ENCODE measurements around the gene C14orf119.

The C14orf119 gene

DNA sequence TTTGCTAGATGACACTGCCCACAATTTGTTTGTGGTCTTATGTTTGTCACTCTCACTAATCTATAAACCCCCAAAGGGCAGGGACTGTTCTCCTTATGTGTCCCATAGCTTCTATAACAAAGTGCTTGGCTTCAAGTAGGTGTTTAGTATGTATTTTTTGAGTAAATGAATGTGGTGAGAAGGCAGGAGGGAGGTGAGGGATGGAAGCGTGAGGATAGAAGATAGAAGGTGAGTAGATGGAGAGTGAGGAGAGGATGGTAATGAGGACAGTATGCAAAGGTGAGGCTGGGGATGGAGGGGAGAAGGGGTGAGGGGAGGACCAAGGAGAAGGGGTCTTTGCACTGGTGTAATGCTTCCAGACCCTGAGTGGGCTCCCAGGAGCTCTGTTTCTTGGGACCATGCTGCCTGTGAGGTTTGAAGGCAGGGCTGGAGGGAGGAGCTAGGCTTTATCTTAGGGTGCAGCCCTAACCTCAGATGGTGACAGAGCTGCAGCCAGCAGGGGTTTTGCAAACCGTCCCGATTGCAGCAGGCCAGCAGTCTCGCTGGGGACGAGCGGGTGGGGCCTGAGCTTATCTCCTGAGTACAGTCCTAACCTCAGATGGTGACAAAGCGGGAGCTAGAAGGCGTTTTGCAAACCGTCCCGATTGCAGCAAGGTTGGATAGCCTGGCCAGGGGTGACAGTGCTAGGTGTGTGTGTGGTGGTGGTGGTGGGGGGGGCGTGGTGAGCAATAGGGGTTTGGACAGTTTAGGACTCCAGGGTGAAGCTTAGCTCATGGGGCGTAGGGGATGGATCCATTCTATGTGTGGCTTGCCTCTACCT lies 17.3 kb downstream of the C14orf119 start:
- DNase-seq, result no peak

GRCh38 chr14:23113431-23114119 lies 18.3 kb downstream of the C14orf119 start:
- no peak for DNase-seq

- DNase-seq, result no peak
These were observed 18.8 kb downstream of the C14orf119 start for GRCh38 chr14:23114120-23114458.

GRCh38 chr14:23114669-23115038 lies 19.3 kb downstream of the C14orf119 start:
- no peak for DNase-seq

GRCh38 chr14:23115039-23115731 lies 19.9 kb downstream of the C14orf119 start:
- DNase-seq, result no peak

DNA sequence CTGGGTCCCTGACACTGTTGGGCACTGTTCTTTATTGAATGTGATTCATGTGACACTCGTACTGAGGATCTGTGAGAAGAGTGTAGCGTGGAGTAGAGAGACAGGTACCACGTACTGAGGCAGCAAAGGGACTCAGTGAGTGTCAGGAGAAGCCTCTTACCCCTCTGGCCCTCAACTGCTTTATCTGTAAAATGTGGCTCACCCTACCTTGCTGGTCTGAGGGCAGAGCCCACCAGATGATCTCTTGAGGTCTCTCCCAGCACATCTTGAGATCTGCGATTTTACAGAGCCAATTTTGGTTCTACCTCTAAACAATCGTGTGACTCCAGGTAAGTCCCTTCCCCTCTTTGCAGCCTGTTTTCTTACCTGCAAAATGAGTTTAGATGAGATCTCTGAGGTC lies 20.6 kb downstream of the C14orf119 start:
- DNase-seq, result no peak

GRCh38 chr14:23117371-23118020 lies 22.2 kb downstream of the C14orf119 start:
- DNase-seq, result no peak

- DNase-seq, result no peak
These were observed 23.4 kb downstream of the C14orf119 start, which contains the start of gene CEBPE for GRCh38 chr14:23118506-23119362. Gene CEBPE, minus strand, starts transcription at chr14:23119255. Its CDS starts 164 bp downstream, at chr14:23119091.

GRCh38 chr14:23119363-23120327 lies 24.3 kb downstream of the C14orf119 start:
- no peak for DNase-seq

DNA sequence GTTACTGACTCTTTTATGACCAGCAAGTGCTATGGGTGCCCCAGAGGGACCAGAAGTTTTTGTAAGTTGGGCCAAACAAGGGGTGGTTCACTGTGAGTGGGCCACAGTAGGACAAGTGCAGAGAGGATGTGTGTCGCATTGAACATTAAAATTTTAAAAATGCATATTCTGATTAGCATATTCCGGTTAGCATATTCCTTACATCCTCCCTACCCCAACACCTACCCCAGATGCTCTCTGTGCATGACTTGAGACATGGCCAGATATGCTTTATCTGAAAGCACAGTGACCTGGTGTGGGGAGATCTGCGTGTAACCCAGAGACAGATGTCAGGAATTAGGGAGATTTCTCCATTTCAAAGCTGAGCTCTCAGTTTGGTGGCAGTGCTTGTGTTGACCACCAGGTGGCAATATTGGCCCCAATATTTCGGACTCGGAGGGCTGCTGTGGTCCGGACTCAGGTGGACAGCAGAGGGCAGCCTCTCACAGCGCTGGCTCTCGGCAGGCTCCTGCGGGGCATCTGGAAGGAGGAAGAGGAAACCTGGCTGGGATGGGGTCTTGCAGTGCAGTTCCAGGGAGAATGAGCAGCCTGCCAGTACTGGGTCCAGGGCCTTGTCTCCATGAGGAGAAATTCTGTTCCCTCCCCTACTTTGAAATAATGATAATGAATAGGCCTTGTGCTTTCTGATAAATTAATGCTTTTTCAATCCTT lies 25.4 kb downstream of the C14orf119 start:
- DNase-seq, result peak; percentile 73

- no peak for DNase-seq
These were observed 26.1 kb downstream of the C14orf119 start for GRCh38 chr14:23121361-23121771.

DNA sequence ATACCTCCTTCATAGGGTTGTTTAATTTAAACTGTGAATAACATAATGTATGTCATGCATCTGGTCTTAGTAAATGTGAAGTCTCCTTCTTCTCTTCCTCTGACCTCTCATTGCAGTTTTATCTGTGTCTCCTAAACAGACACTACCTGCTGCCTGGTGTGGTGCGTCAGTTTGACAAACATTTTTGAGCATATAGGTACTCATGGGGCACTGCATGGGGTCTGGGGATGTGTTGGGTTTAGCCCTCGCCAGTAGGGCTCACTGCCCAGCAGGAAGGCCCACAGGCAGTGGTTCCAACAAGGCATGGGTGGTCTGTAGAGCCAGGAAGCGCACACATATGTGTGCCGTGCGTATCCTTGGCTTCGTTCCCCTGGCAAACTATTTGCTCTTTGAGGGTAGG lies 26.8 kb downstream of the C14orf119 start:
- no peak for DNase-seq

- no peak for DNase-seq
These were observed 28.1 kb downstream of the C14orf119 start for GRCh38 chr14:23123419-23123818.

DNA sequence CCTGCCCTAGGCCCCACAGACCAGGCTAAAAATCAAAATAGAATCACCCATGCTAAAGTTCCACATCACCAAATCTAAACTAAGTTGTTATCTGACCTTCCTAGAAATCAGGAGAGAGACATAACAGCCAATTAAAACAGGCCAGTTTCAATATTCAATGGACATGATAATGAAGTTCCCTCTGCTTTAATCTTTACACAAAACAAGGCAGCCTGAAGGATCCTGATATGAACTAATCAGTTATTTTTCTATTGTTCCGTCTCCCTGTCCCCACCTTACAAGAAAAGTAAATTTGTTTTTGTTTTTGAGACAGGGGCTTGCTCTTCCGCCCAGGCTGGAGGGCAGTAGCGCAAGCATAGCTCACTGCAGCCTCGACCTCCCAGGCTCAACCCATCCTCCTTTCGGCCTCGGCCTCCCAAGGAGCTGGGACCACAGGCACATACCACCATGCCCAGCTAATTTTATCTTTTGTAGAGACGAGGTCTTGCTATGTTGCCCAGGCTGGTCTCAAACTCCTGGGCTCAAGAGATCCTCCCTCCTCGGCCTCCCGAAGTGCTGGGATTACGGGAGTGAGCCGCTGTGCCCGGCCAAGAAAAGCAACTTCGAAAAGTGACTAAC lies 29.1 kb downstream of the C14orf119 start:
- DNase-seq, result no peak

GRCh38 chr14:23125011-23125410 lies 29.7 kb downstream of the C14orf119 start:
- no peak for DNase-seq

GRCh38 chr14:23125933-23126524 lies 30.7 kb downstream of the C14orf119 start:
- no peak for DNase-seq

DNA sequence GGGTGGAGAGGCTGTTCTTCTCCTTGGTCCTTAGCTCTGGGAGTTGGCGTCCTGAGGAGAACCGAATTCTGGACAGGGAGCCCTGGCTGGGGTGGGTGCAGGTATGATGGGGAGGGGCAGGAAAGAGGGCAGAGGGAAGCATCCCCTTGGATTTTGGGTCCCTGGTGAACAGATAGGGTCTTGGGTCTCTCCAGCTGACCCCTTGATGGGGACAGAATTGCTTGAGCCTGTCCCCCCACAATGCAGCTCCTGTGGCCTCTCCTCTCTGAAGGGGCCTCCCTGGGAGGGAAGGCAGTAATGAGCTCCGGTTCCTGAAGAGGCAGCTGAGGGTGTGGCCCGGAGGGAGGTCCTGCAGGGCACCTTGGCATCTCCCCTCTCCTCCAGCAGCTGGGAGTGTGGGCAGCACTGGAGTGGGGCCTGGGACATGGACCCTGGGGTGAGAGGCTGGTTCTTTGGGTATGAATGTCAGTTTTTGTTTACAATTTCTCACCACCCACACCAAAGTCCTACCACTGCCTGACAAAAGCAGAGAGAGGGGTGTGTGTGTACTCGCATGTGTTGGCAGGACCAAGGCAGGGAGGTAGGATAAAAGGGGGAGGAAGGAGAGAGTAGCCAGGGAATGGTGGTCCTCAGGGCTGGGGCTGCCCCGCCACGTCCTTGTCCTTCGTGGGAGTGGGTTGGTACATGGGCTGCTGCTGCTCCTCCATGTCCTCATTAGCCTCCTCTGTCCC lies 31.4 kb downstream of the C14orf119 start:
- no peak for DNase-seq

- DNase-seq, result no peak
These were observed 32.6 kb downstream of the C14orf119 start for GRCh38 chr14:23127861-23128260.
